ENCODE data around the gene WFDC10B. TPM values are rescaled to one million over a fixed set of nuclear protein-coding genes. Genes with fewer than 3 reads are reported as not detected.

Gene WFDC10B
- total and polyA plus RNA-seq, 12 donors, result not detected

GRCh38 chr20:45636513-45636912 lies 68.3 kb downstream of the WFDC10B start:
- peaks cover 0 to 4% (median 0%) of the 10 kb centered on the region in 7 donors for H3K27me3 ChIP-seq
- no peak overlapping the region for H3K27ac ChIP-seq
- WGBS, 2 donors, result 73 to 81% methylated on average over 1 of the region's 1 CpG
- DNase-seq, result no peak
- peaks cover 0 to 10% (median 0%) of the 10 kb centered on the region in 11 donors for H3K9me3 ChIP-seq
- no peak for ATAC-seq
- no peaks in the 10 kb centered on the region for H3K4me1 ChIP-seq
- intact Hi-C loops (cut with DNase I), result no loop called here
- no peaks in the 10 kb centered on the region for H3K36me3 ChIP-seq
- H3K4me3 ChIP-seq, result no peak overlapping the region
- TF ChIP-seq, protein P1, sequence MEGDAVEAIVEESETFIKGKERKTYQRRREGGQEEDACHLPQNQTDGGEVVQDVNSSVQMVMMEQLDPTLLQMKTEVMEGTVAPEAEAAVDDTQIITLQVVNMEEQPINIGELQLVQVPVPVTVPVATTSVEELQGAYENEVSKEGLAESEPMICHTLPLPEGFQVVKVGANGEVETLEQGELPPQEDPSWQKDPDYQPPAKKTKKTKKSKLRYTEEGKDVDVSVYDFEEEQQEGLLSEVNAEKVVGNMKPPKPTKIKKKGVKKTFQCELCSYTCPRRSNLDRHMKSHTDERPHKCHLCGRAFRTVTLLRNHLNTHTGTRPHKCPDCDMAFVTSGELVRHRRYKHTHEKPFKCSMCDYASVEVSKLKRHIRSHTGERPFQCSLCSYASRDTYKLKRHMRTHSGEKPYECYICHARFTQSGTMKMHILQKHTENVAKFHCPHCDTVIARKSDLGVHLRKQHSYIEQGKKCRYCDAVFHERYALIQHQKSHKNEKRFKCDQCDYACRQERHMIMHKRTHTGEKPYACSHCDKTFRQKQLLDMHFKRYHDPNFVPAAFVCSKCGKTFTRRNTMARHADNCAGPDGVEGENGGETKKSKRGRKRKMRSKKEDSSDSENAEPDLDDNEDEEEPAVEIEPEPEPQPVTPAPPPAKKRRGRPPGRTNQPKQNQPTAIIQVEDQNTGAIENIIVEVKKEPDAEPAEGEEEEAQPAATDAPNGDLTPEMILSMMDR (IDR thresholded peaks at IDR 0.05), result no peak

Small RNA genes within 50 kb of the gene (microRNA-seq; reads per million reads assigned to microRNA genes)
- 0 to 0.60 reads per million in 2 donors for gene MIR3617

Other genes with a start within 250 kb of the WFDC10B start
- 1 to 10 TPM in 1 of 10 donors, under 1 TPM in 3, not detected in 6; 0.44 to 1.6 (median 0.53) TPM for gene WFDC2, start 235.3 kb downstream of the WFDC10B start, total RNA-seq
- under 1 TPM; 0.55 to 0.66 TPM for gene WFDC2, start 235.3 kb downstream of the WFDC10B start, polyA plus RNA-seq
- gene SPINT3, start 189.4 kb downstream of the WFDC10B start, total RNA-seq, result not detected
- not detected for gene SPINT3, start 189.4 kb downstream of the WFDC10B start, polyA plus RNA-seq
- not detected for gene WFDC6, start 165.5 kb downstream of the WFDC10B start, total RNA-seq
- not detected for gene WFDC6, start 165.5 kb downstream of the WFDC10B start, polyA plus RNA-seq
- gene EPPIN, start 157.6 kb downstream of the WFDC10B start, total RNA-seq, result not detected
- not detected for gene EPPIN, start 157.6 kb downstream of the WFDC10B start, polyA plus RNA-seq
- gene WFDC8, start 125.7 kb downstream of the WFDC10B start, total RNA-seq, result not detected
- not detected for gene WFDC8, start 125.7 kb downstream of the WFDC10B start, polyA plus RNA-seq
- gene WFDC10A, start 75.3 kb downstream of the WFDC10B start, total RNA-seq, result not detected
- gene WFDC10A, start 75.3 kb downstream of the WFDC10B start, polyA plus RNA-seq, result not detected
- gene WFDC9, start 73.7 kb downstream of the WFDC10B start, total RNA-seq, result not detected
- not detected for gene WFDC9, start 73.7 kb downstream of the WFDC10B start, polyA plus RNA-seq
- gene WFDC11, start 34.8 kb downstream of the WFDC10B start, total RNA-seq, result not detected
- not detected for gene WFDC11, start 34.8 kb downstream of the WFDC10B start, polyA plus RNA-seq
- not detected for gene WFDC13, start 3.0 kb downstream of the WFDC10B start, total RNA-seq
- gene WFDC13, start 3.0 kb downstream of the WFDC10B start, polyA plus RNA-seq, result not detected
- gene SPINT4, start 17.3 kb upstream of the WFDC10B start, total RNA-seq, result not detected
- gene SPINT4, start 17.3 kb upstream of the WFDC10B start, polyA plus RNA-seq, result not detected
- gene WFDC3, start 86.9 kb upstream of the WFDC10B start, total RNA-seq, result 1 to 10 TPM in 3 of 10 donors, under 1 TPM in 3, not detected in 4; 0.49 to 2.3 (median 0.99) TPM
- under 1 TPM; 0.44 to 0.75 TPM for gene WFDC3, start 86.9 kb upstream of the WFDC10B start, polyA plus RNA-seq
- gene DNTTIP1, start 86.9 kb upstream of the WFDC10B start, total RNA-seq, result 10 to 100 TPM; 13.8 to 32.2 (median 23.3) TPM
- gene DNTTIP1, start 86.9 kb upstream of the WFDC10B start, polyA plus RNA-seq, result 10 to 100 TPM; 18.4 to 33.5 TPM
- gene UBE2C, start 107.6 kb upstream of the WFDC10B start, total RNA-seq, result 1 to 10 TPM in 6 of 10 donors, under 1 TPM in 2, not detected in 2; 0.40 to 8.6 (median 1.3) TPM
- under 1 TPM; 0.37 to 0.54 TPM for gene UBE2C, start 107.6 kb upstream of the WFDC10B start, polyA plus RNA-seq
- under 1 TPM in 1 of 10 donors, not detected in 9; 0.44 TPM for gene TNNC2, start 122.3 kb upstream of the WFDC10B start, total RNA-seq
- under 1 TPM; 0.59 to 0.88 TPM for gene TNNC2, start 122.3 kb upstream of the WFDC10B start, polyA plus RNA-seq
- 10 to 100 TPM; 15.4 to 27.0 (median 19.3) TPM for gene SNX21, start 128.8 kb upstream of the WFDC10B start, total RNA-seq
- gene SNX21, start 128.8 kb upstream of the WFDC10B start, polyA plus RNA-seq, result 10 to 100 TPM; 15.8 to 18.0 TPM
- gene ACOT8, start 152.4 kb upstream of the WFDC10B start, total RNA-seq, result 10 to 100 TPM; 21.3 to 34.1 (median 27.4) TPM
- gene ACOT8, start 152.4 kb upstream of the WFDC10B start, polyA plus RNA-seq, result 10 to 100 TPM; 39.9 to 46.6 TPM
- 1 to 10 TPM; 1.4 to 2.5 (median 2.0) TPM for gene ZSWIM3, start 152.6 kb upstream of the WFDC10B start, total RNA-seq
- 1 to 10 TPM; 1.5 to 1.6 TPM for gene ZSWIM3, start 152.6 kb upstream of the WFDC10B start, polyA plus RNA-seq
- 10 to 100 TPM in 6 of 10 donors, 1 to 10 TPM in 4; 9.2 to 12.0 (median 10.4) TPM for gene ZSWIM1, start 176.2 kb upstream of the WFDC10B start, total RNA-seq
- gene ZSWIM1, start 176.2 kb upstream of the WFDC10B start, polyA plus RNA-seq, result 1 to 10 TPM; 3.8 to 4.9 TPM
- 1 to 10 TPM; 1.0 to 3.1 (median 2.0) TPM for gene SPATA25, start 182.6 kb upstream of the WFDC10B start, total RNA-seq
- gene SPATA25, start 182.6 kb upstream of the WFDC10B start, polyA plus RNA-seq, result 1 to 10 TPM in 1 of 2 donors, under 1 TPM in 1; 0.65 to 4.3 TPM
- 10 to 100 TPM in 1 of 10 donors, 1 to 10 TPM in 9; 6.2 to 11.1 (median 8.3) TPM for gene NEURL2, start 186.2 kb upstream of the WFDC10B start, total RNA-seq
- gene NEURL2, start 186.2 kb upstream of the WFDC10B start, polyA plus RNA-seq, result 1 to 10 TPM; 3.3 to 7.2 TPM
- 100 to 1,000 TPM in 8 of 10 donors, 10 to 100 TPM in 2; 75.1 to 173 (median 112) TPM for gene CTSA, start 186.3 kb upstream of the WFDC10B start, total RNA-seq
- gene CTSA, start 186.3 kb upstream of the WFDC10B start, polyA plus RNA-seq, result 10 to 100 TPM; 77.4 to 98.7 TPM
- gene PLTP, start 207.1 kb upstream of the WFDC10B start, total RNA-seq, result 100 to 1,000 TPM in 2 of 10 donors, 10 to 100 TPM in 8; 10.7 to 230 (median 32.7) TPM
- 10 to 100 TPM; 39.2 to 55.8 TPM for gene PLTP, start 207.1 kb upstream of the WFDC10B start, polyA plus RNA-seq
- 10 to 100 TPM; 23.6 to 33.1 (median 27.4) TPM for gene PCIF1, start 229.7 kb upstream of the WFDC10B start, total RNA-seq
- 10 to 100 TPM; 20.8 to 28.8 TPM for gene PCIF1, start 229.7 kb upstream of the WFDC10B start, polyA plus RNA-seq